GM12801 (cell line): ENCODE results near the gene PFKP.

Experiments
- CTCF ChIP-seq: IDR thresholded peaks from one replicate; pipeline ENCODE4 v1.5.1; 2011; ENCODE audit warnings: control low read depth; ENCODE audit not compliant: insufficient read length; ENCODE audit errors: extremely low read depth

Gene PFKP

GRCh38 chr10:3115685-3116084 lies 48.3 kb downstream of the PFKP start:
- no peak for TF ChIP-seq CTCF

GRCh38 chr10:3116508-3117100 lies 49.3 kb downstream of the PFKP start:
- no peak for TF ChIP-seq CTCF

GRCh38 chr10:3117486-3117885 lies 50.1 kb downstream of the PFKP start:
- TF ChIP-seq CTCF = no peak

- no peak for TF ChIP-seq CTCF
Observed at GRCh38 chr10:3118641-3119091, 51.3 kb downstream of the PFKP start.

- TF ChIP-seq CTCF = no peak
Observed at GRCh38 chr10:3119796-3120459, 52.6 kb downstream of the PFKP start.

- no peak for TF ChIP-seq CTCF
Observed at GRCh38 chr10:3122034-3122433, 54.7 kb downstream of the PFKP start.

- TF ChIP-seq CTCF = no peak
Observed at GRCh38 chr10:3122486-3123205, 55.3 kb downstream of the PFKP start.
